Keratinocyte (primary cell): ENCODE results near the gene PBX4. TPM values are rescaled to one million over a fixed set of nuclear protein-coding genes. Genes with fewer than 3 reads are reported as not detected.

ENCODE experiments used
- DNase-seq: peaks from one replicate; pipeline ENCODE4 v3.0.0-alpha.2; 2011; ENCODE audit warnings: low read depth, missing footprints, low spot score
- FAIRE-seq: peaks from 2 replicates; lab custom pipeline; 2011; peaks lifted over from hg19 to GRCh38; lab: Jason Lieb, UNC
- H2AFZ ChIP-seq: 2 replicates; pipeline ENCODE4 v1.6.0; 2012; ENCODE audit warnings: low read length, control low read depth, inconsistent platforms; ENCODE audit not compliant: control insufficient read depth
- H3K27ac ChIP-seq: 2 replicates; pipeline ENCODE4 v1.5.1; 2011; ENCODE audit warnings: low read length; ENCODE audit not compliant: control insufficient read depth, insufficient read depth
- H3K27me3 ChIP-seq: 3 replicates; pipeline ENCODE4 v1.6.0; 2011; ENCODE audit warnings: low read length; ENCODE audit not compliant: control insufficient read depth, insufficient read depth; ENCODE audit errors: extremely low read depth
- H3K36me3 ChIP-seq, 2 experiments: 2 replicates in 1 of 2; 3 replicates in 1 of 2; pipeline ENCODE4 v1.5.1; 2011; ENCODE audit warnings: low read length in 2 of 2, mild to moderate bottlenecking in 1 of 2; ENCODE audit not compliant: control insufficient read depth in 2 of 2, insufficient read depth in 2 of 2; ENCODE audit errors: extremely low read depth in 1 of 2
- H3K4me1 ChIP-seq: 3 replicates; pipeline ENCODE4 v1.5.1; 2011; ENCODE audit warnings: low read length; ENCODE audit not compliant: control insufficient read depth, insufficient read depth; ENCODE audit errors: extremely low read depth
- H3K4me2 ChIP-seq: 3 replicates; pipeline ENCODE4 v1.6.0; 2011; ENCODE audit warnings: low read depth, low read length; ENCODE audit not compliant: control insufficient read depth, insufficient read depth; ENCODE audit errors: extremely low read depth
- H3K4me3 ChIP-seq, 3 experiments: fragments of 200-600 bp in 1 of 3; sonication (generic) in 1 of 3; 2 replicates in 2 of 3; 3 replicates in 1 of 3; pipeline ENCODE4 v1.5.1; 2011 to 2016; ENCODE audit warnings: low read length in 3 of 3, mild to moderate bottlenecking in 3 of 3, control low read depth in 2 of 3, inconsistent platforms in 1 of 3, low read depth in 1 of 3, mixed read lengths in 1 of 3, mixed run types in 1 of 3, moderate library complexity in 1 of 3; ENCODE audit not compliant: control insufficient read depth in 2 of 3, insufficient read depth in 2 of 3; ENCODE audit errors: extremely low read depth in 1 of 3
- H3K79me2 ChIP-seq: 2 replicates; pipeline ENCODE4 v1.6.0; 2012; ENCODE audit warnings: low read length; ENCODE audit not compliant: control insufficient read depth, insufficient read depth
- H3K9ac ChIP-seq: 3 replicates; pipeline ENCODE4 v1.6.0; 2011; ENCODE audit warnings: low read length; ENCODE audit not compliant: control insufficient read depth, insufficient read depth; ENCODE audit errors: extremely low read depth
- H3K9me1 ChIP-seq: 3 replicates; pipeline ENCODE4 v1.6.0; 2011; ENCODE audit warnings: low read length; ENCODE audit not compliant: control insufficient read depth, insufficient read depth; ENCODE audit errors: extremely low read depth
- H3K9me3 ChIP-seq: 2 replicates; pipeline ENCODE4 v1.5.1; 2012; ENCODE audit warnings: low read depth, low read length; ENCODE audit not compliant: control insufficient read depth
- H4K20me1 ChIP-seq: 3 replicates; pipeline ENCODE4 v1.6.0; 2011; ENCODE audit warnings: low read length; ENCODE audit not compliant: control insufficient read depth, insufficient read depth; ENCODE audit errors: extremely low read depth
- EZH2 ChIP-seq: IDR thresholded peaks from one replicate; pipeline ENCODE4 v1.6.1; 2012; ENCODE audit warnings: inconsistent platforms, mild to moderate bottlenecking, low read length, moderate library complexity
- dilution Hi-C: fragments of 300-500 bp; cut with MboI; formaldehyde crosslinking; loops from one replicate; pipeline ENCODE4 v1.7.0; 2020; ENCODE audit warnings: low sequenced_read_pairs; ENCODE audit not compliant: extremely low pct_ligation_motif_present
- polyA plus RNA-seq, 5 experiments: library from polyadenylated mRNA; depleted of rRNA in 3 of 5; stranded (reverse) in 3 of 5; stranded (forward) in 1 of 5; unstranded in 1 of 5; fragments of >200 nt; gene quantifications; 1 replicate in 1 of 5; 2 replicates in 3 of 5; 3 replicates in 1 of 5; pipeline versions ENCODE4 v1.2.1 to v1.2.3, GENCODE V29; 2011 to 2012; ENCODE audit warnings: missing spikeins in 2 of 5, low read depth in 1 of 5, low replicate concordance in 1 of 5
- TF ChIP-seq, protein P1 (sequence below), 3 experiments: IDR thresholded peaks in 1 of 3; conservative IDR thresholded peaks in 1 of 3; optimal IDR thresholded peaks in 1 of 3; 2 replicates in 2 of 3; 3 replicates in 1 of 3; pipeline versions ENCODE3 to v1.5.1; 2011; ENCODE audit warnings: low read length in 3 of 3, mild to moderate bottlenecking in 3 of 3, moderate library complexity in 2 of 3, control low read depth in 1 of 3, inconsistent platforms in 1 of 3; ENCODE audit not compliant: insufficient read depth in 2 of 3; ENCODE audit errors: extremely low read depth in 1 of 3

The PBX4 gene
- polyA plus RNA-seq, 1 donor (not counting 4 experiments of a cell fraction or from before 2014, with no cell fraction given) = 1.7 TPM

DNA sequence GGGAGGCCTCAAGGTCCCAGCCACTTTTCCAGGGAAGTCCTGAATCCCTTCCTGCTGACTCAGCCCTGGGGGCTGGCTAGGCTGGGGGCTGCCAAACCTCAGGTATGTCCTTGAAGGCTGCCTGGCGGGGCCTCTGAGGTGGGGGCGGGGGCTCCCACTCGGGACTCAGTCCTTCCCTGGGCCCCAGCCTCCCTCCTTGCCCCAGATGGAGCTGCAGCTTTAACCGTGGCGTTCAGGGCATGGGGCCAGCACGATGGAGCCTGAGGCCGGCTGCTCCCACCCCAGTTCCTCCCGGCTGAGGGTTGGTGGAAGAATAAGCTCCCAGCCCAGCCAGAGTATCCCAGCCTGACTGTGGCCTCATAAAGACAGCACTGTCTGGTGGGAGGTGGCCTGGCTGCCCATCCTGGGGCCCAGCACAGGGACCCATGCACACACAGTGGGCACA, 68.0 kb downstream of the PBX4 start:
- no peak for TF ChIP-seq EZH2
- TF ChIP-seq, protein P1, sequence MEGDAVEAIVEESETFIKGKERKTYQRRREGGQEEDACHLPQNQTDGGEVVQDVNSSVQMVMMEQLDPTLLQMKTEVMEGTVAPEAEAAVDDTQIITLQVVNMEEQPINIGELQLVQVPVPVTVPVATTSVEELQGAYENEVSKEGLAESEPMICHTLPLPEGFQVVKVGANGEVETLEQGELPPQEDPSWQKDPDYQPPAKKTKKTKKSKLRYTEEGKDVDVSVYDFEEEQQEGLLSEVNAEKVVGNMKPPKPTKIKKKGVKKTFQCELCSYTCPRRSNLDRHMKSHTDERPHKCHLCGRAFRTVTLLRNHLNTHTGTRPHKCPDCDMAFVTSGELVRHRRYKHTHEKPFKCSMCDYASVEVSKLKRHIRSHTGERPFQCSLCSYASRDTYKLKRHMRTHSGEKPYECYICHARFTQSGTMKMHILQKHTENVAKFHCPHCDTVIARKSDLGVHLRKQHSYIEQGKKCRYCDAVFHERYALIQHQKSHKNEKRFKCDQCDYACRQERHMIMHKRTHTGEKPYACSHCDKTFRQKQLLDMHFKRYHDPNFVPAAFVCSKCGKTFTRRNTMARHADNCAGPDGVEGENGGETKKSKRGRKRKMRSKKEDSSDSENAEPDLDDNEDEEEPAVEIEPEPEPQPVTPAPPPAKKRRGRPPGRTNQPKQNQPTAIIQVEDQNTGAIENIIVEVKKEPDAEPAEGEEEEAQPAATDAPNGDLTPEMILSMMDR (optimal IDR thresholded peaks at IDR 0.05 in 1 of 3, IDR thresholded peaks at IDR 0.05 in 1 of 3, conservative IDR thresholded peaks at IDR 0.05 in 1 of 3; ENCODE audit: extremely low read depth in 1 of 3, insufficient read depth in 2 of 3, low read length in 3 of 3) = no peak
- dilution Hi-C loops = no loop called here
- H3K9me1 ChIP-seq = no peaks in the 10 kb centered on the region
- no peak overlapping the region for H2AFZ ChIP-seq
- no peaks in the 10 kb centered on the region for H4K20me1 ChIP-seq
- FAIRE-seq (no peak), DNase-seq (no peak)
- H3K9me3 ChIP-seq = no peaks in the 10 kb centered on the region
- H3K4me2 ChIP-seq = no peak overlapping the region
- no peaks in the 10 kb centered on the region for H3K4me1 ChIP-seq
- no peak overlapping the region for H3K9ac ChIP-seq
- H3K79me2 ChIP-seq = no peaks in the 10 kb centered on the region
- no peak overlapping the region for H3K27ac ChIP-seq
- H3K27me3 ChIP-seq = peaks cover 32% of the 10 kb centered on the region
- no peak overlapping the region for H3K4me3 ChIP-seq
- no peaks in the 10 kb centered on the region for H3K36me3 ChIP-seq

DNA sequence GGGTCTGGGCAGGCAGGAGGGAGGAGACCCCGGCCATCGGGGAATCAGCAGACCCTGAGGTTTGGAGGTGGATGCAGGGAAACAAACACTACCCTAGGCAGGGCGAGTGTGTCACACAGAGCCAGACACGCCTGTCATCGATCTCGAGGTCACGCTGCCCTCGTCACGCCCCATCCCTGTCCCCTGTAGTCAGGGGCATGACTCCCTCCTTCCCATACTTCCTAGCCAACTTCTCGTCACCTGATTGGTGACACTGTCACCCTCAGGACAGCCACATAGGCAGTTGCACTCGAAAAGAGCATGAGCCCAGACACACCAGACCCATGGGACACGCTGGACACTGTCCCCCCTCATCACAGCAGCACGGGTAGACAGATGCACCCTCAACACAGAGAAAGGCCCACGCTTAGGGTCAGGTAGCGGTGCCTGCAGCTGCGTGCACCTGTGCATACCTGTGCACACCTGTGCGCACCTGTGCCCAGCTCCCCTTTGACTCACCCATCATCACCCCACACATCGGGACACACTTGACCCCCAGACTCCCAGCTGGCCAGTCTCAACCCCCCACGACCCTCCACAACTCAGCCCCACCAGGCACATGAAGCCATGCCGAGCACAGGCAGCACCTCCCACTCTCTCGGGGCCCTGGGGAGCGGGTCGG, 68.6 kb downstream of the PBX4 start:
- H3K4me1 ChIP-seq = no peaks in the 10 kb centered on the region
- H3K27me3 ChIP-seq = peaks cover 32% of the 10 kb centered on the region
- TF ChIP-seq, protein P1 (optimal IDR thresholded peaks at IDR 0.05 in 1 of 3, IDR thresholded peaks at IDR 0.05 in 1 of 3, conservative IDR thresholded peaks at IDR 0.05 in 1 of 3; ENCODE audit: extremely low read depth in 1 of 3, insufficient read depth in 2 of 3, low read length in 3 of 3) = no peak
- no peak for TF ChIP-seq EZH2
- H3K79me2 ChIP-seq = no peaks in the 10 kb centered on the region
- H3K4me3 ChIP-seq = no peak overlapping the region
- FAIRE-seq = no peak
- dilution Hi-C loops = no loop called here
- no peaks in the 10 kb centered on the region for H3K9me1 ChIP-seq
- H4K20me1 ChIP-seq = no peaks in the 10 kb centered on the region
- no peak for DNase-seq
- H3K9me3 ChIP-seq = no peaks in the 10 kb centered on the region
- no peak overlapping the region for H3K9ac ChIP-seq
- no peak overlapping the region for H3K4me2 ChIP-seq
- no peaks in the 10 kb centered on the region for H3K36me3 ChIP-seq
- H2AFZ ChIP-seq = no peak overlapping the region
- H3K27ac ChIP-seq = no peak overlapping the region
